NT2/D1 (cell line): Measurements from ENCODE around the gene PRKCG.

Experiments used
- SUZ12 ChIP-seq: IDR thresholded peaks from 2 replicates; pipeline ENCODE4 v1.6.1; 2011; ENCODE audit not compliant: insufficient read length, insufficient read depth; ENCODE audit errors: extremely low read depth
- ZNF274 ChIP-seq: IDR thresholded peaks from 2 replicates; pipeline ENCODE4 v1.6.1; 2011; ENCODE audit warnings: mild to moderate bottlenecking, low read depth, low read length

GRCh38 chr19:53882391-53883050 is 524 bp downstream of the PRKCG start:
- no peak for TF ChIP-seq SUZ12
- TF ChIP-seq ZNF274, result no peak
